ENCODE results near the gene UNC50.
A peak's percentile ranks its signal among the peaks of the same experiment; 100 is the strongest.

DNA sequence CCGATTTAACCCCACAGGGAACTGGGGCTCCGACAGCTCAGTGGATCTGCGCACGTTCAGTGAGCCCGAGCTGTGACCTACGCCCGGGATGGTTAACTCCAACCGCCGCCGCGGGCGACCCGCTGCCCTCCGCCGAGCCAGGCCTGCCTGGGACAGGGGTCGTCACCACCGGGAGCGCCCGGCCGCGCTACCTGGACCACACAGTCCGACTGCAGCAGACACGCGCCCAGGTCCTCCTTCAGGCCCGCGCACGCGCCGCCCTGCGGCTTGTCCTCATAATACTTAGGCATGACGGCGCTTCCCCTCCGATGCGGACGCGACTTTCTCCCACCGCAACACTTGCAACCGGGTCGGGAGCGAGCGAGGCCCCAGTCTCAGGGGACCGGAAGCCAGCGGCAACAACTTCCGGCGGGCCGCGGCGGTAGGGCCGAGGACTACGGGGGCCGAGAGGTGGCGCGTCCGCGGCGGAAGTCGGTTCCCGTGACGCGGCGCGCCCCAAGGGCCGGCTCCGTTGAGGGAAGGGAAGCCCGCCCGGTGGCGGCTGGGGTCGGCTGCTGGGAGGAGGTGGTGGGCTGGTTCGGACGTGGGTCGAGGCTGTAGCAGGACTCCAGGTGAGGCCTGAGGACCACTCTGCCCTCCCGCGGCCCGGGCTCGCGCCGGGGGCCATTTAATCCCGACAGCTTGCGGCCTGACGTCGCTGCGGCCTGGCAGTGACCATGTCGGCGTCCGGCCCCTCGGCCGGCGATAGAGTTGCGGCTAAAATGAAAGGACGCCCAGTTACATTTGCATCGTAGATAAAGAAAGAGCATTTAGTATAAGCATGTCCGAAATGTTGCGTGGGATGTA, at the start of gene UNC50, which contains the start of gene COA5:
- TF ChIP-seq POLR2A (IDR thresholded peaks at IDR 0.05; ENCODE audit: low read length), result peak; percentile 83
- TF ChIP-seq, protein P1, sequence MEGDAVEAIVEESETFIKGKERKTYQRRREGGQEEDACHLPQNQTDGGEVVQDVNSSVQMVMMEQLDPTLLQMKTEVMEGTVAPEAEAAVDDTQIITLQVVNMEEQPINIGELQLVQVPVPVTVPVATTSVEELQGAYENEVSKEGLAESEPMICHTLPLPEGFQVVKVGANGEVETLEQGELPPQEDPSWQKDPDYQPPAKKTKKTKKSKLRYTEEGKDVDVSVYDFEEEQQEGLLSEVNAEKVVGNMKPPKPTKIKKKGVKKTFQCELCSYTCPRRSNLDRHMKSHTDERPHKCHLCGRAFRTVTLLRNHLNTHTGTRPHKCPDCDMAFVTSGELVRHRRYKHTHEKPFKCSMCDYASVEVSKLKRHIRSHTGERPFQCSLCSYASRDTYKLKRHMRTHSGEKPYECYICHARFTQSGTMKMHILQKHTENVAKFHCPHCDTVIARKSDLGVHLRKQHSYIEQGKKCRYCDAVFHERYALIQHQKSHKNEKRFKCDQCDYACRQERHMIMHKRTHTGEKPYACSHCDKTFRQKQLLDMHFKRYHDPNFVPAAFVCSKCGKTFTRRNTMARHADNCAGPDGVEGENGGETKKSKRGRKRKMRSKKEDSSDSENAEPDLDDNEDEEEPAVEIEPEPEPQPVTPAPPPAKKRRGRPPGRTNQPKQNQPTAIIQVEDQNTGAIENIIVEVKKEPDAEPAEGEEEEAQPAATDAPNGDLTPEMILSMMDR (IDR thresholded peaks at IDR 0.05), result no peak
- no peak for TF ChIP-seq SREBF2 (IDR thresholded peaks at IDR 0.05)
